Large intestine (tissue), 3 donors: Measurements from ENCODE around the gene SHISA6. TPM values are rescaled to one million over a fixed set of nuclear protein-coding genes. Genes with fewer than 3 reads are reported as not detected.

Experiments used
- DNase-seq, 2 donors: peaks; one replicate each; pipeline versions ENCODE4 v3.0.0 to v3.0.0-alpha.2; 2013
- H3K27ac ChIP-seq: one replicate; pipeline ENCODE4 v1.5.1; 2013; ENCODE audit warnings: low read length
- H3K27me3 ChIP-seq: 2 replicates; pipeline ENCODE4 v1.6.1; 2013; ENCODE audit warnings: low read length; ENCODE audit not compliant: control insufficient read depth, insufficient read depth
- H3K36me3 ChIP-seq: 2 replicates; pipeline ENCODE4 v1.6.1; 2013; ENCODE audit warnings: low read length; ENCODE audit not compliant: control insufficient read depth, insufficient read depth
- H3K4me1 ChIP-seq: one replicate; pipeline ENCODE4 v1.6.1; 2013; ENCODE audit warnings: low read length; ENCODE audit not compliant: control insufficient read depth, insufficient read depth
- H3K4me3 ChIP-seq: one replicate; pipeline ENCODE4 v1.5.1; 2013; ENCODE audit warnings: low read length
- H3K9me3 ChIP-seq: one replicate; pipeline ENCODE4 v1.6.1; 2013; ENCODE audit warnings: mild to moderate bottlenecking, low read depth, low read length, moderate library complexity; ENCODE audit not compliant: control insufficient read depth
- WGBS: methylation state at CpG from one replicate; pipeline ENCODE4 v1.1.5; 2013; ENCODE audit warnings: low lambda C conversion rate; ENCODE audit not compliant: insufficient coverage; 5-methylcytosine and 5-hydroxymethylcytosine counted together
- polyA plus RNA-seq: library from polyadenylated mRNA; unstranded; fragments of 120-200 nt; gene quantifications from one replicate; pipeline ENCODE4 v1.2.1, GENCODE V29; 2013

Gene SHISA6
- polyA plus RNA-seq, 1 donor = 0.24 TPM

DNA sequence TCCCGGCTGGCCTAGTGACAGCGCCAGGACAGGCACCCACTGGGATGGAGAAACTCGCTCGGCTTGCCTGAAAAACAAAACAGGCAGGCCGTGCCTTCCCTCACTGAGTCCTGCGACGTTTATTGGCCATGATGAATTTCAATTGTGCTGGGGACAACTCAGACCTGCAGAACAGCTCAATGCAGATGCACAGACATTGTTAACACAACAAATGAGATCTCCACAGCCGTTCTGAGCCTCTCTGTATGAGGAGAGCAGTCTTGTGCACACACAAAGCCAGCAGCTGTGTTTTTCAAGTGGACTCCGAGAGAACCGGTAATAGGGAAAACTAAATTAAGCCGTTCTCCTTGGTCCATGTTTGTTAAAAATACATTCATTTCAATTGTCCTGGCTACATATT, 15.9 kb downstream of the SHISA6 start:
- H3K9me3 ChIP-seq = no peaks in the 10 kb centered on the region
- no peaks in the 10 kb centered on the region for H3K27me3 ChIP-seq
- DNase-seq = no peak
- H3K36me3 ChIP-seq = no peaks in the 10 kb centered on the region
- no peak overlapping the region for H3K4me3 ChIP-seq
- WGBS = no CpG with 5 or more reads among the region's 11 CpGs
- H3K27ac ChIP-seq = no peak overlapping the region
- H3K4me1 ChIP-seq = no peaks in the 10 kb centered on the region

GRCh38 chr17:11264183-11264871, 23.3 kb downstream of the SHISA6 start:
- H3K27ac ChIP-seq = no peak overlapping the region
- DNase-seq = no peak
- no peaks in the 10 kb centered on the region for H3K4me1 ChIP-seq
- H3K4me3 ChIP-seq = no peak overlapping the region
- no peaks in the 10 kb centered on the region for H3K9me3 ChIP-seq
- no peaks in the 10 kb centered on the region for H3K36me3 ChIP-seq
- no peaks in the 10 kb centered on the region for H3K27me3 ChIP-seq
- WGBS = 71% methylated on average over 1 of the region's 2 CpGs

DNA sequence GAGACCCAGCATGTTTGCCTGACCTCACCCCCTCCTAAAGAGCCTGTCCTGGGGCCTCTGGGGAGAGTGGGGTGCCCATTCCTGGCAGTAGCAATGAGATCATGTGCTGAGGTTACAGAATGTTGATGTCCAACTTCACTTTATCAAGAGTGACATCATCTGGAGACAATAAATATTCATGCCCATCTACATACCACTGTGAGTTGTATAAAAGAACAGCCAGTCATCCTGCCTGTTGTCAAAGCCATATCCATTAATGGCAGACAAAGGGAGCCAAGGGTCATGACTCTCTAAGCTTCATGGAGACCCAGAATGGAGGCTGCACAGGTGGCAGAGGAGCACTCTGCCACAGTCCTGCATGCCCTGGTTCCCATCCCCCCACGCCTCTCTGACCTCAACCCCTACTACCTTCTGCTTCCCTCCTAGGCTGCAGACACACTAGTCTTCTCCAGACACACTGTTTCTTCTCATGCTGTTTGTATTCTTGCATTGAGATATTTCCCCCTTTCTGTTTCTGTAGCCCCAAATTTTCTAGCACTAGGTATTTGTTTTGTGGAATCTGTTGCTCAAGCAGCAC, 27.1 kb downstream of the SHISA6 start:
- no peaks in the 10 kb centered on the region for H3K4me1 ChIP-seq
- no peak for DNase-seq
- no CpG with 5 or more reads among the region's 1 CpG for WGBS
- no peaks in the 10 kb centered on the region for H3K9me3 ChIP-seq
- H3K27ac ChIP-seq = no peak overlapping the region
- no peak overlapping the region for H3K4me3 ChIP-seq
- H3K36me3 ChIP-seq = no peaks in the 10 kb centered on the region
- H3K27me3 ChIP-seq = no peaks in the 10 kb centered on the region

GRCh38 chr17:11269210-11269609, 28.2 kb downstream of the SHISA6 start:
- no peaks in the 10 kb centered on the region for H3K4me1 ChIP-seq
- no peaks in the 10 kb centered on the region for H3K36me3 ChIP-seq
- no CpG with 5 or more reads among the region's 7 CpGs for WGBS
- no peaks in the 10 kb centered on the region for H3K27me3 ChIP-seq
- no peaks in the 10 kb centered on the region for H3K9me3 ChIP-seq
- no peak for DNase-seq
- no peak overlapping the region for H3K4me3 ChIP-seq
- H3K27ac ChIP-seq = no peak overlapping the region

GRCh38 chr17:11272191-11272590, 31.2 kb downstream of the SHISA6 start:
- 88% methylated on average over 3 of the region's 8 CpGs for WGBS
- H3K36me3 ChIP-seq = no peaks in the 10 kb centered on the region
- no peaks in the 10 kb centered on the region for H3K9me3 ChIP-seq
- DNase-seq = no peak
- H3K4me1 ChIP-seq = no peaks in the 10 kb centered on the region
- no peaks in the 10 kb centered on the region for H3K27me3 ChIP-seq
- no peak overlapping the region for H3K4me3 ChIP-seq
- H3K27ac ChIP-seq = no peak overlapping the region

DNA sequence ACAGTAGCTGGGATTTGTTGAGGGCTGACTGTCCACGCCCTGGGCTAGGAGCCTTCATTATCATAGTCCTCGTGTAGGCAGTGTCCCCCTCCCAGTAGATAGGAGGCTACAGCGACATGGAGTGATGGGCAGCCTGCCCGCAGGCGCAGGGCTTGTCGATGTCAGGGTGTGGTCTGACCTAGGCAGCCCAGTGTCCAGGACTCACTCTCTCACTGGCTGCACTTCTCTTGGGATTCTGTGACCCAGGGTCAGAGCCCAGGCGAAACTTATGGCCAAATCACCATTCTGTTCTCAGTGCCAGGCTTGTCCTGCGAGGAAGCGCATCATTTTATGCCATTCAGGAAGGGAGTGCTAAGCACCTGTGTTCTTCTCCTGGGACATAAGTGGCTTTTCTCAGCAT, 32.6 kb downstream of the SHISA6 start:
- no peak for DNase-seq
- Histone ChIP-seq H3K36me3 (no peaks in the 10 kb centered on the region), H3K27ac (no peak overlapping the region), H3K4me3 (no peak overlapping the region), H3K9me3 (no peaks in the 10 kb centered on the region), H3K4me1 (no peaks in the 10 kb centered on the region), H3K27me3 (no peaks in the 10 kb centered on the region)
- no CpG with 5 or more reads among the region's 9 CpGs for WGBS

GRCh38 chr17:11274106-11274505, 33.1 kb downstream of the SHISA6 start:
- Histone ChIP-seq H3K27ac (no peak overlapping the region), H3K4me1 (no peaks in the 10 kb centered on the region), H3K27me3 (no peaks in the 10 kb centered on the region), H3K36me3 (no peaks in the 10 kb centered on the region), H3K4me3 (no peak overlapping the region), H3K9me3 (no peaks in the 10 kb centered on the region)
- no CpG with 5 or more reads among the region's 14 CpGs for WGBS
- no peak for DNase-seq

- no peak for DNase-seq
- no peak overlapping the region for H3K4me3 ChIP-seq
- H3K4me1 ChIP-seq = no peaks in the 10 kb centered on the region
- H3K9me3 ChIP-seq = no peaks in the 10 kb centered on the region
- no peaks in the 10 kb centered on the region for H3K36me3 ChIP-seq
- H3K27ac ChIP-seq = no peak overlapping the region
- H3K27me3 ChIP-seq = no peaks in the 10 kb centered on the region
- whole genome bisulfite sequencing = 93% methylated on average over 3 of the region's 4 CpGs
Observed at GRCh38 chr17:11276486-11276885, 35.5 kb downstream of the SHISA6 start.

DNA sequence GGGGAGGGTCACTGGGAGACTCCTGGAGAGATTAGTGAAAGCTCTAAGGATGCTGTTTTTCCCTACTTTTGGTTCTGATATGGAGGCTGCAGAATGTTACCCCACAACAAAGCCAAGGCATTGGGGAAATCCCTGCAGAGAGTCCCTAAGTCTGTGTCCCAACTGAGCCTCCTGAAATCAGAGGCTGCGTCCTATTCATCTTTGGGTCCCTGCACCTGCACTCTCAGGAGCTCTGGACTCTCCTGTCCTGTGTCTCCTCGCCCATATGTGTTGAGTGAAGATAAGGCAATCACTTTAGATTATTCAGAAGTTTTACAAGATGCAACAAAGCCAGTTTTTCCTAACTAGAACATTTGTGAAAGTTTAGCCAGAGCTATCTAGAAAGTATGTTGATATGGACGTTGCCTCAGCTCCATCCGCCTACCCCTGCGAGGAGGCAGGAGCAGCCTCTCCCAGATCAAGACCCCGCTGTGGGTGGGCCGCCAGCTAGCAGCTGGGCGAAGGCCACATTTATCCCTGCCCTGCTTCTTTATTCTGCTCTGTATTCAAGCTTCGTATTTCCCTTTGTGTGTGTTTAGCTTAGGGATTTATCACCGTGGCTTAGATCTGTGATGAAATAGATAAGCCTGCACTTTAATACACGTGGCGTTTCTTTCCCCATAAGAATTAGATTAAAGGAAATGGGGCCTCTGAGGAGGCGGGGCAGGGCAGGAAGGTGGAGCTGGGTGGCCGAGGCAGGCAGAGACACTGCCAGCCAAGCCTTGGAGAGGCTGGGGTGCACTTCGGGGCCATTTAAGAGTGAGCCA, 37.4 kb downstream of the SHISA6 start:
- H3K4me1 ChIP-seq = no peaks in the 10 kb centered on the region
- no peak overlapping the region for H3K27ac ChIP-seq
- no peak overlapping the region for H3K4me3 ChIP-seq
- no peaks in the 10 kb centered on the region for H3K36me3 ChIP-seq
- H3K27me3 ChIP-seq = no peaks in the 10 kb centered on the region
- H3K9me3 ChIP-seq = no peaks in the 10 kb centered on the region
- DNase-seq = no peak
- WGBS = 13% methylated on average over 3 of the region's 15 CpGs

GRCh38 chr17:11278992-11279270, 37.9 kb downstream of the SHISA6 start:
- Histone ChIP-seq H3K4me1 (no peaks in the 10 kb centered on the region), H3K36me3 (no peaks in the 10 kb centered on the region), H3K4me3 (no peak overlapping the region), H3K27ac (no peak overlapping the region), H3K27me3 (no peaks in the 10 kb centered on the region), H3K9me3 (no peaks in the 10 kb centered on the region)
- no peak for DNase-seq
- no CpG with 5 or more reads among the region's 3 CpGs for WGBS
